ENCODE data around the gene CCDC85B.

CCDC85B gene

GRCh38 chr11:65869643-65870306, 20.7 kb upstream of the CCDC85B start:
- DNase-seq, result no peak

GRCh38 chr11:65870307-65870658, 20.2 kb upstream of the CCDC85B start:
- DNase-seq, result no peak

- no peak for DNase-seq
These were observed 19.5 kb upstream of the CCDC85B start for GRCh38 chr11:65870706-65871681.

GRCh38 chr11:65871811-65872548, 18.5 kb upstream of the CCDC85B start:
- DNase-seq, result no peak

GRCh38 chr11:65872586-65873317, 17.7 kb upstream of the CCDC85B start, which contains the start of gene EFEMP2:
Gene EFEMP2, minus strand, starts transcription at chr11:65872800. Its CDS starts 446 bp downstream, at chr11:65872354.
- DNase-seq, result no peak

- peak; percentile 95 to 98 for DNase-seq
These were observed 16.9 kb upstream of the CCDC85B start for GRCh38 chr11:65873318-65874156.

GRCh38 chr11:65879617-65880016, 10.9 kb upstream of the CCDC85B start, which contains the start of gene CTSW:
Gene CTSW, plus strand, starts transcription at chr11:65879837. Its CDS starts 18 bp downstream, at chr11:65879855.
- DNase-seq, result peak; percentile 44 to 66

- DNase-seq, result no peak
These were observed 10.4 kb upstream of the CCDC85B start for GRCh38 chr11:65880027-65880426.

- DNase-seq, result peak in 1 of 2 donors; percentile 43
These were observed 9.5 kb upstream of the CCDC85B start for GRCh38 chr11:65880844-65881421.

- no peak for DNase-seq
These were observed 8.1 kb upstream of the CCDC85B start for GRCh38 chr11:65882120-65883057.

GRCh38 chr11:65883058-65883761, 7.3 kb upstream of the CCDC85B start:
- no peak for DNase-seq

GRCh38 chr11:65883786-65884715, 6.4 kb upstream of the CCDC85B start:
- DNase-seq, result no peak

GRCh38 chr11:65884716-65885092, 5.8 kb upstream of the CCDC85B start:
- DNase-seq, result peak; percentile 81 to 88

GRCh38 chr11:65885231-65885630, 5.2 kb upstream of the CCDC85B start:
- no peak for DNase-seq

GRCh38 chr11:65885808-65886536, 4.5 kb upstream of the CCDC85B start:
- DNase-seq, result no peak

- DNase-seq, result no peak
These were observed 3.4 kb upstream of the CCDC85B start for GRCh38 chr11:65886826-65887722.
